Adrenal gland (tissue), 5 donors: Measurements from ENCODE around the gene C20orf202.

Experiments
- POLR2A ChIP-seq, 2 donors: fragments of 450-650 bp; IDR thresholded peaks; one replicate each; pipeline ENCODE4 v1.6.1; 2017; ENCODE audit warnings: antibody characterized with exemption in 2 of 2, mild to moderate bottlenecking in 2 of 2, moderate library complexity in 1 of 2
- TF ChIP-seq, protein P1 (sequence below), 6 experiments: fragments of 450-650 bp in 4 of 6; fragments of 200-600 bp in 2 of 6; sonication (generic) in 1 of 6; IDR thresholded peaks; 1 replicate in 5 of 6; 2 replicates in 1 of 6; pipeline versions ENCODE4 v1.5.1 to v1.8.0; 2016 to 2021; ENCODE audit warnings: antibody characterized with exemption in 6 of 6, mild to moderate bottlenecking in 2 of 6, moderate library complexity in 1 of 6
- donor health status: DM: no; HTN: no; CAD: no.

DNA sequence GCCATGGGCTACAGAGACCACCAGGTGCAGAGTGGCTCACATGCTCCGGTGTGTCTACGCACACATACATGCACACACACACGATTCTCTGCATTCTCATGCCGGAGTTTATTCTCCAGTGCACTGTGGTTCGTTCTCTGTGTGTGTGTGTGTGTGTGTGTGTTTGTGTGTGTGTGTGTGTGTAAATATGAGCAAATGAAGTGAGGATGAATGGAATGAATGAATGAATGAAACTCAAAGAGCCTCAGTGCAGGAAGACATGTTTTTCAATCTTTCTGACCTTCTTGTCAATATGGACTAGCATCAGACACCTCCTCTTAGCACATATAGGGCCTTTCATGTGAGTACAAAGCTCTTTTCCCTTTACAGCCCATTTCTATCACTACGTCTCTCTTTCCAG, 20.1 kb upstream of the C20orf202 start:
- no peak for TF ChIP-seq POLR2A (IDR thresholded peaks at IDR 0.05)
- TF ChIP-seq, protein P1, sequence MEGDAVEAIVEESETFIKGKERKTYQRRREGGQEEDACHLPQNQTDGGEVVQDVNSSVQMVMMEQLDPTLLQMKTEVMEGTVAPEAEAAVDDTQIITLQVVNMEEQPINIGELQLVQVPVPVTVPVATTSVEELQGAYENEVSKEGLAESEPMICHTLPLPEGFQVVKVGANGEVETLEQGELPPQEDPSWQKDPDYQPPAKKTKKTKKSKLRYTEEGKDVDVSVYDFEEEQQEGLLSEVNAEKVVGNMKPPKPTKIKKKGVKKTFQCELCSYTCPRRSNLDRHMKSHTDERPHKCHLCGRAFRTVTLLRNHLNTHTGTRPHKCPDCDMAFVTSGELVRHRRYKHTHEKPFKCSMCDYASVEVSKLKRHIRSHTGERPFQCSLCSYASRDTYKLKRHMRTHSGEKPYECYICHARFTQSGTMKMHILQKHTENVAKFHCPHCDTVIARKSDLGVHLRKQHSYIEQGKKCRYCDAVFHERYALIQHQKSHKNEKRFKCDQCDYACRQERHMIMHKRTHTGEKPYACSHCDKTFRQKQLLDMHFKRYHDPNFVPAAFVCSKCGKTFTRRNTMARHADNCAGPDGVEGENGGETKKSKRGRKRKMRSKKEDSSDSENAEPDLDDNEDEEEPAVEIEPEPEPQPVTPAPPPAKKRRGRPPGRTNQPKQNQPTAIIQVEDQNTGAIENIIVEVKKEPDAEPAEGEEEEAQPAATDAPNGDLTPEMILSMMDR (IDR thresholded peaks at IDR 0.05) = no peak
